ENCODE data around the gene PIGX.
"Not testable (repeated sequence)": the region's sequence is repeated elsewhere in the genome, so short reads cannot be mapped to it uniquely, and the experiment has no call there.

Gene PIGX

DNA sequence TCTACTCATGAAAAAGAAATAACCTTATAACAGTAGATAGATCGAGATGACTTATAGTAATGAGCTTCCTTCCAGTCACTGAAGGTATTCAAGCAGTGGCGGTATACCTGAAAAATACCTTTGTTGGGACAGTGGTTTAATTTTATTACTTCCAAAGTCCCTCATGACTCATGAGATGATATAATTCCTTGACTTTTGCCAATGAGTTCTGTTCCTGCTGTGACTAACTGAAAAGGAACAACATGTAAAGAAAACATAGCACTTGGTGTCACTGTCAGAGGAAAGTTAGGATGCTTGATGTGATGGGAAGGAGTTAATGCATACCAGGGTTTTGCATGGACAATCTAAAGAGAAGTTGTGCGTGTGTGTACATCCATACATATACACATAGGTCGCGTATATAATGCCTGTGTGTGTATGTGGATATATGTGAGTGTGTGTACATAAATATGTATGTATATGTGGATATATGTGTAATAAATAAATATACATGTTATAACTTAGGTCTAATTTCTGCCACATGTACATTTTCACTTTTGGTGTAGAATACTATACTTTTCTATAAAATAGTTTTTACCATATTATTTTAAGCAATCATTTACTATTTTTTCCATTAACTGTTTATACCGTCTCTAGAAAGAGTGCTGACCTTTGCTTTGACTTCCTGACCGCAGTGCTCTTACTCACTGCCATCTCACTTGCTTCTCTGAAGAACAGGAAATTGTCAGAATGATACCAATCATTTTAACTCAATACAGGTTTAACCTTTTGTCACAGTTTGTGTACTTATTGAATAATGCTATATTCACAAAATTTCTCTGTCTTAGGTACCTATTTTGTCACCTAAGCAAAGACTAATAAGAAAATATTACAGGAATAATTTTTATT lies 14.9 kb downstream of the PIGX start:
- Mint-ChIP-seq H3K9me3 (no peaks in the 10 kb centered on the region), H3K27ac (no peak overlapping the region), H3K27me3 (no peaks in the 10 kb centered on the region), H3K36me3 (peaks cover 35% of the 10 kb centered on the region in 2 donors), H3K4me3 (no peak overlapping the region), H3K4me1 (peaks cover 2 to 4% of the 10 kb centered on the region in 2 donors)
- DNase-seq (no peak), ATAC-seq (replicated peaks) (peak; percentile 57 to 66)

DNA sequence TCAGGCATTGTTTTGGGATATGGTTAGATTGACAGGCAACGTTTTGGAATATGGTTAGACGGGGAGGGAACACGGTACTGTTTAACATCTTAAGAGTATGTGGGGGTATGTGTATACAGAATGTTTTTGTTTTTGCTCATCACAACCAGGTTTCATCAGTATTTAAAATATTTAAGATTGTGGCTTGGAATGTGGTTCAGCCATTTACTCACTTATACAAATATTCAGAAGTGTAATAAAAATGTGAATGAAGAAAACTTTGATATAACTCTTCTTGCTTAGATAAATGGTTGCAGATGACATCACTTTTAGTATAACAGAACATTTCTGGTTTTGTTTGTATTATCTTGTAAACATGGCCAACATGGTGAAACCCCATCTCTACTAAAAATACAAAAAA lies 23.6 kb downstream of the PIGX start:
- Mint-ChIP-seq H3K9me3 (peaks cover 0 to 3% of the 10 kb centered on the region in 2 donors), H3K4me3 (no peak overlapping the region), H3K27ac (no peak overlapping the region), H3K27me3 (no peaks in the 10 kb centered on the region), H3K4me1 (peaks cover 4 to 9% of the 10 kb centered on the region in 2 donors), H3K36me3 (peaks cover 26 to 31% of the 10 kb centered on the region in 2 donors)
- DNase-seq: no peak
- no peak for ATAC-seq (replicated peaks)

DNA sequence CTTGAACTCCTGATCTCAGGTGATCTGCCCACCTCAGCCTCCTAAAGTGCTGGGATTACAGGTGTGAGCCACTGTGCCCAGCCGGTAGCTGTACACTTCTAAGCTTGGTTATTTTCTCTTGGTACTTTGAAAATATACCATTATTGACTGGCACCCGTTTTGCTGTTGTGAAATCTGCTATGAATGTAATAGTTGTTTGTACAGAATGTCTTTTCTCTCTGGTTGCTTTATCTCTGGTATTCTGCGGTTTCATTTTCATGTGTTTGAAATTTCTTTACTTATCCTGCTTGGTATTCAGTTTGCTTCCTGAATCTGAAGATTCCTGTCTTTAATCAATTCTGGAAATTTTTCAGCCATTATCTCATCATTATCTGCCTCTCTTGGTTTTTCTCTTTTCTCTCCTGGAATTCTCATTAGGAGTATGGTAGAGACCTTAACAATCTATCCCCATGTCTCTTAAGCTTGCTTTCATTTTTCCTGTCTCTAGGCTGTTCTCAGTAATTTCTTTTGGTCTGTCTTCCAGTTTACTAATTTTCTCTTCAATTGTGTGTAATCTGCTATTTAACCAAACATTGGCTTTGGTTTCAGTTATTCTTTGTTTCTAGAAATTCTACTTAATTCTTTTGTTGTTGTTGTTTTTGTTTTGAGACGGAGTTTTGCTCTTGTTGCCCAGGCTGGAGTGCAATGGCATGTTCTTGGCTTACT lies 24.6 kb downstream of the PIGX start:
- Mint-ChIP-seq H3K4me1 (peaks cover 11 to 19% of the 10 kb centered on the region in 2 donors), H3K27ac (no peak overlapping the region), H3K36me3 (peaks cover 20 to 35% of the 10 kb centered on the region in 2 donors), H3K27me3 (no peaks in the 10 kb centered on the region), H3K4me3 (no peak overlapping the region), H3K9me3 (peaks cover 0 to 3% of the 10 kb centered on the region in 2 donors)
- no peak for DNase-seq
- ATAC-seq (replicated peaks): no peak

DNA sequence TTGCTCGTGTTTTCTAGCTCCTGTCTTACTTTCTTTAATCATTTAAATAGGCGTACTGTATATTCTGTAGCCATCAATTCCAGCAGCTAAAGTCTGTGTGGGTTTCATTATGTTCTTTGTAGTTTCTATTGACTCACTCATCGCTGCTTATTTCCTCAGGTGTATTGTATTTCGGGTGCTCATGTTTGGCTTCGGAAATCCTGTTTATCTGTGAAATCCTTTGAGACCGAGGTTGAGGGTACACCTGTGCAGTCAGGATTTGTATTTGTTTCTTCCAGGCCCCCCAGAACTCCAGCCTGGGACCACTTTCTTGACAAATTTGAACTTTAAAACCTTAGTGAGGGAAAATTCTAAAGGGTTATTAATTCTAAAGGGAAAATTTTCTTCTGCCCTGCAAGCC lies 25.5 kb downstream of the PIGX start:
- DNase-seq (no peak), ATAC-seq (replicated peaks) (no peak)
- Mint-ChIP-seq H3K27me3 (no peaks in the 10 kb centered on the region), H3K9me3 (peaks cover 0 to 3% of the 10 kb centered on the region in 2 donors), H3K4me1 (peaks cover 11 to 22% of the 10 kb centered on the region in 2 donors), H3K4me3 (no peak overlapping the region), H3K36me3 (peaks cover 19 to 34% of the 10 kb centered on the region in 2 donors), H3K27ac (no peak overlapping the region)

DNA sequence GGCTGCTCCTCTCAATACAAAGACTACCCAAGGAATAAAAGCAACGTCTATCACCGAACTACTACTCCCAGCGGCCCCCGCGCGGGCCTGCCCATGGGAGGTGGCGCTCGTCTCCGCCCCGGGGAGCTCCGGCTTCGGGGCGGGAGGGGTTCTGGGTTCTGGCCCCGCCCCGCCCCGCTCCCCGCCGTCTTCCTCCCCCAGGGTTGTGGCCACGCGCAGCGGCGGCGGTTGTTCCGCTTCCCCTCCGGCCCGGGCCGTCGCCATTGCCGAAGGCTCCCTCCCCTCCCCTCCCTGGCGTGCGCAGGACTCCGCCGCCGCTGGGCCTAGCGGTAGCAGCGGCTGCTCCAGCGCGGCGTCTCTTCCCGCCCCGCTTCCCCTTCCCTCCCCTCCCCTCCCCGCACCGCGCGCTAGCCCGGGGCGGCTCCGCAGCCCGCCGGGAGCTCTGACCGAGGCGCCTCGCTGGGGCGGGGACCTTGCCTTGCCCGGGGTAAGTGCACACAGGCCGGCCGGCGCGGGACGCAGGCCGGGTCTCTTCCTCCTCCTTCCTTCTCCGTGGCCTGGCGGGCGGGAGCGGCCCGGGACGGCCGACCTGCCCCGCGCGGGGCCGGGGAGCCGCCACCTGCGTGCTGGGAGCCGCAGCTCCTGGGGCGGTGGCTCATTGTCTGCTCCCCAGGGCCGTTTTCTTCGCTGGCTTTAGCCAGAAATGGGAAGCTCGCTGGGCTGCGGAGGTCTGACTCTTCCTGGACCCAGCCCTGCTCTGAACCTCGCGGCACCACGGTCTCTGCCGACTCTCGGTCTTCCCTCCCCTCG lies 27.7 kb downstream of the PIGX start, which contains the start of gene PAK2:
PAK2 (plus strand) TSS at position 187 of the 810 bp plus-strand sequence. CDS start 42,790 bp downstream, outside the sequence.
- ATAC-seq (replicated peaks) (peak; percentile 89 to 90), DNase-seq (peak; percentile 85)
- peaks cover 16 to 30% of the 10 kb centered on the region in 2 donors for H3K36me3 Mint-ChIP-seq
- H3K9me3 Mint-ChIP-seq: peaks cover 0 to 3% of the 10 kb centered on the region in 2 donors
- H3K27me3 Mint-ChIP-seq: no peaks in the 10 kb centered on the region
- H3K27ac Mint-ChIP-seq: peak within 1 kb of the TSS; percentile 100
- peak within 1 kb of the TSS; percentile 94 to 100 for H3K4me3 Mint-ChIP-seq
- peaks cover 11 to 22% of the 10 kb centered on the region in 2 donors for H3K4me1 Mint-ChIP-seq

DNA sequence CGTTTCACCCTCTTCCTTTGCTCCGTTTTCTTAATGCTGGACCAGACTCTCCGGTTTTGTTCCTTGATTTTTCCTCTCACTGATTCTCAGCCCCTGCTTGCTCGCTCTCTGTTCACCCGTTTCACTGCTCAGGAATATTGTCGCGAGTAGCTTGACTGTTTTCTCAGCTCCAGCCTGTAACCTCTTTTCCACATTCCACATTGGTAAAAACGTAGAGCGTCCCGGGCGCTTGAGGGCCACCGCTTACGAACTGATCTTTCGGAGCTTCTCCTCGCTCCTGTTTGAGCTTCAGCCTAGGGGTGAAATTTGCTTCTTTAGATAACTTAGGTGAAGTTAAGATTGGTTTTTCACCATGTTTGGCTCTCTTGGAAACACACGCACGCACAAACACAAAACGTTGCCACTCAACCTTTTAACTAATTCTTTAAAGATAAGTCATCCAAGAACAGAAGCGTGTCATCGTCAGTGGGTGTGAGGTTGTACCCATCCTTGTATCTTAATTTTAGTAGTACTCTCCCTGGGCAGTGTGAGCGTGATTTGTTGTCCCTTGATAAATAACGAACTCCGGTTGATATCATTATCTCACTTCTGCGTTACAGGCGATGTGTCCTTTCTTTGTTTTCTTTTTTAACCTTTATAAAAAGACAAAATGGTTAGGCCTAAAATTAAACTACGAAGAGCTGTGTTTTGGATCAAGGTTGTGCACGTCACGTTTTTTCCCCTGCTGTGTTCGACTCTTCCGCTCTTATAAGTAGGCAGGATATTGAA lies 28.5 kb downstream of the PIGX start:
- ATAC-seq (replicated peaks) (peak; percentile 10 to 30), DNase-seq (no peak)
- Mint-ChIP-seq H3K4me3 (peak overlapping the region; percentile 94 to 100), H3K4me1 (peaks cover 11 to 22% of the 10 kb centered on the region in 2 donors), H3K27me3 (no peaks in the 10 kb centered on the region), H3K27ac (peak overlapping the region; percentile 100), H3K9me3 (peaks cover 0 to 3% of the 10 kb centered on the region in 2 donors), H3K36me3 (peaks cover 15 to 27% of the 10 kb centered on the region in 2 donors)

- H3K4me1 Mint-ChIP-seq: peaks cover 11 to 22% of the 10 kb centered on the region in 2 donors
- no peaks in the 10 kb centered on the region for H3K27me3 Mint-ChIP-seq
- no peak for DNase-seq
Measured at GRCh38 chr3:196741249-196741889, 29.2 kb downstream of the PIGX start.

GRCh38 chr3:196743569-196743968 lies 31.4 kb downstream of the PIGX start:
- not testable (repeated sequence) for ATAC-seq (replicated peaks); H3K9me3 Mint-ChIP-seq; H3K27ac Mint-ChIP-seq; H3K4me3 Mint-ChIP-seq; H3K27me3 Mint-ChIP-seq; DNase-seq
- H3K4me1 Mint-ChIP-seq: peaks cover 16 to 32% of the 10 kb centered on the region in 2 donors
- H3K36me3 Mint-ChIP-seq: peaks cover 12 to 36% of the 10 kb centered on the region in 2 donors

More at GRCh38 chr3:196741249-196741889, 29.2 kb downstream of the PIGX start:
- Mint-ChIP-seq H3K36me3 (peaks cover 14 to 30% of the 10 kb centered on the region in 2 donors), H3K4me3 (peak overlapping the region; percentile 94 to 100), H3K9me3 (peaks cover 0 to 3% of the 10 kb centered on the region in 2 donors), H3K27ac (peak overlapping the region; percentile 100)
- no peak for ATAC-seq (replicated peaks)

DNA sequence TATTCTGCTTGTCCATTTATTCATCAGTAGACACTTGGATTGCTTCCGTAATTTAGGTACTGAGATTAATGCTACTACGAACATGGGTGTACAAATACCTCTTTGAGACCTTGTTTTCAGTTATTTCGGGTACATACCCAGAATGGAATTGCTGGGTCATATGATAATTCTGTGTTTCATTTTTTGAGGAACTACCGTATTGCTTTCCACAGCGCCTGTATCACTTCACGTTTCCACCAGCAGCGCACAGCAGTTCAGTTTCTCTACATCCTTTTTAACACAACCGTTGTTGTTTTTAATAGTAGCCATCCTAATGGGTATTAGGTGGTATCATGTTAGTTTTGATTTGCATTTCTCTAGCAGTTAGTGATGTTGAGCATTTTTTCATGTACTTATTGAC lies 36.9 kb downstream of the PIGX start:
- Mint-ChIP-seq H3K36me3 (peaks cover 42 to 53% of the 10 kb centered on the region in 2 donors), H3K4me3 (peak overlapping the region; percentile 31 to 57), H3K9me3 (peaks cover 0 to 6% of the 10 kb centered on the region in 2 donors), H3K4me1 (peaks cover 29 to 35% of the 10 kb centered on the region in 2 donors), H3K27ac (peak overlapping the region; percentile 68), H3K27me3 (no peaks in the 10 kb centered on the region)
- DNase-seq (no peak), ATAC-seq (replicated peaks) (peak; percentile 96)

- Mint-ChIP-seq H3K9me3 (peaks cover 12 to 15% of the 10 kb centered on the region in 2 donors), H3K36me3 (peaks cover 65 to 69% of the 10 kb centered on the region in 2 donors), H3K27ac (no peak overlapping the region), H3K27me3 (no peaks in the 10 kb centered on the region), H3K4me1 (peaks cover 51 to 56% of the 10 kb centered on the region in 2 donors), H3K4me3 (no peak overlapping the region)
- ATAC-seq (replicated peaks): no peak
- no peak for DNase-seq
Measured at GRCh38 chr3:196753201-196753600, 41.0 kb downstream of the PIGX start.

DNA sequence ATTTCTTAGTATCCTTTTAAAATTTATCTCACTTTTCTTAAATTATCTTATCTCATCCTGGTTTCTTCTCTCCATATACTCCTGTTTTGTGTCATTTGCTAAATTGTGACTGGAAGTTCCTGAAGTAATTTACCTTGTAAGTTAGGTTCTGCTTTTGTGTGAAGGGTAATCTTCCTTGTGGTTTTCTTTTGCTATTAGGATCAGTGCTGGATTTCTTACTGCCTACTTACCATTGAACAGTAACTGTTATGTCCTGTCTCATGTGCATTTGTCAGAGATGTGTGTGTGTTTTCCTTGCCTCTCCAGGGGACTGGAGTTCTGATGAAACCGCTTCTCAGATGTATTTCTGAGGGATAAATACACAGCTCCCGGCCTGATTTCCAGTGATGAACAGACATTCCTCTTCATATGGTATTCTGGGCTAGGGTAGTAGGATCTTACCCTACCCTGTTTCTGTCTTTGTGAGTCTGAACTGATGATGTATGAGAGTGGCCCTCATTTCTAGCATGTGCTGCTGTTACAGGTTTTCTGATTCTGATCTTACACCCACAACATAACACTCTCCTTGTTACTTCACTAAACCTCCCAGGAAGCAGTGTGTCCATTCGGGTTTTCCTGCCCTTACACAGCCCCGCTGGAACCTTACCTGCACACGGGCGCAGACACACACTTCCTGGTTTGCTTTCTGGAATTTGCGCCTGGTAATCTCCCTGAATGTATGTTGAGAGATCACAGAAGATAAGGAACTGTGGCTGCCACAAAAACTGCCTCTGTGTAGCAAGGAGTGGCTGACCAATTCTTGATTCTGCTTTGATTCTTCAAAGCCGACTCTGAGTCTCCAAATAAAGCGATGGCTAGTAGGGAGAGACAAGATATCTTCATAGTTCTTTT lies 42.2 kb downstream of the PIGX start:
- ATAC-seq (replicated peaks): no peak
- Mint-ChIP-seq H3K4me1 (peaks cover 43 to 53% of the 10 kb centered on the region in 2 donors), H3K27ac (peak overlapping the region; percentile 77), H3K4me3 (no peak overlapping the region), H3K36me3 (peaks cover 58 to 59% of the 10 kb centered on the region in 2 donors), H3K27me3 (no peaks in the 10 kb centered on the region), H3K9me3 (peaks cover 11 to 13% of the 10 kb centered on the region in 2 donors)
- DNase-seq: no peak

- DNase-seq (no peak), ATAC-seq (replicated peaks) (no peak)
- Mint-ChIP-seq H3K36me3 (peaks cover 50 to 52% of the 10 kb centered on the region in 2 donors), H3K27ac (peak overlapping the region; percentile 47), H3K4me3 (no peak overlapping the region), H3K9me3 (peaks cover 11 to 13% of the 10 kb centered on the region in 2 donors), H3K4me1 (peaks cover 35 to 50% of the 10 kb centered on the region in 2 donors), H3K27me3 (no peaks in the 10 kb centered on the region)
Measured at GRCh38 chr3:196756732-196757131, 44.6 kb downstream of the PIGX start.

All from stimulated activated naive B cell treated with anti-CD40 and anti-IgM and Interleukin-4, amounts not matched to agents 10 μg/mL and 1 μg/mL and 100 μg/mL, for 72 hours (primary cell).